ENCODE results near the gene EFCAB7.

DNA sequence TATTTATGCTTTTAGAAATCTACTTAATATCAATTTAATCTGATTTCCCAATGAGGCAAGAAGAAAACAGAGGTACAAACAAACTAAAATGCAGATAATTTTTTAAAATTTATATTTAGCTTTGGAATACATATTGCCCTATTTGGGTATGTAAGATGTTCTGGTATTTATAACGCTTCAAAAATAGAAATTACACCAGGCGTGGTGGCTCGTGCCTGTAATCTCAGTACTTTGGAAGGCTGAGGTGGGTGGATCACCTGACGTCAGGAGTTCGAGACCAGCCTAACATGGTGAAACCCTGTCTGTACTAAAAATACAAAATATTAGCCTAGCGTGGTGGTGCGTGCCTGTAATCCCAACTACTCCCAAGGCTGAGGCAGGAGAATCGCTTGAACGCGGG lies 13.6 kb upstream of the EFCAB7 start:
- TF ChIP-seq, protein P1, sequence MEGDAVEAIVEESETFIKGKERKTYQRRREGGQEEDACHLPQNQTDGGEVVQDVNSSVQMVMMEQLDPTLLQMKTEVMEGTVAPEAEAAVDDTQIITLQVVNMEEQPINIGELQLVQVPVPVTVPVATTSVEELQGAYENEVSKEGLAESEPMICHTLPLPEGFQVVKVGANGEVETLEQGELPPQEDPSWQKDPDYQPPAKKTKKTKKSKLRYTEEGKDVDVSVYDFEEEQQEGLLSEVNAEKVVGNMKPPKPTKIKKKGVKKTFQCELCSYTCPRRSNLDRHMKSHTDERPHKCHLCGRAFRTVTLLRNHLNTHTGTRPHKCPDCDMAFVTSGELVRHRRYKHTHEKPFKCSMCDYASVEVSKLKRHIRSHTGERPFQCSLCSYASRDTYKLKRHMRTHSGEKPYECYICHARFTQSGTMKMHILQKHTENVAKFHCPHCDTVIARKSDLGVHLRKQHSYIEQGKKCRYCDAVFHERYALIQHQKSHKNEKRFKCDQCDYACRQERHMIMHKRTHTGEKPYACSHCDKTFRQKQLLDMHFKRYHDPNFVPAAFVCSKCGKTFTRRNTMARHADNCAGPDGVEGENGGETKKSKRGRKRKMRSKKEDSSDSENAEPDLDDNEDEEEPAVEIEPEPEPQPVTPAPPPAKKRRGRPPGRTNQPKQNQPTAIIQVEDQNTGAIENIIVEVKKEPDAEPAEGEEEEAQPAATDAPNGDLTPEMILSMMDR (conservative IDR thresholded peaks at IDR 0.05): no peak
- no peak for TF ChIP-seq ZFX (IDR thresholded peaks at IDR 0.05)

Measured in C4-2B (cell line).